GM12878 (cell line): ENCODE measurements around the gene MDFIC. TPM values are rescaled to one million over a fixed set of nuclear protein-coding genes. Genes with fewer than 3 reads are reported as not detected.
A peak's percentile ranks its signal among the peaks of the same experiment; 100 is the strongest.

Source experiments
- ATAC-seq: fragments of 200-7000 bp; cut with Tn5 transposase; 3 replicates; pipeline ENCODE4 v1.9.1; 2020; ENCODE audit warnings: mild to moderate bottlenecking, moderate library complexity
- BruUV-seq: library from RNA; stranded (reverse); fragments of 400-500 nt; replicated peaks from 2 replicates; lab custom pipeline; 2021; lab: Mats Ljungman, UMichigan
- CTCF ChIA-PET: fragments of 300-600 bp; sonication (Branson Sonifier 250); formaldehyde crosslinking; extraction: SDS; loops from one replicate; lab custom pipeline; 2021; ENCODE audit warnings: inconsistent platforms; lab: Yijun Ruan, JAX
- POLR2A ChIA-PET: fragments of 350-600 bp; formaldehyde crosslinking; extraction: SDS; loops from one replicate; lab custom pipeline; 2021; ENCODE audit warnings: inconsistent platforms; lab: Charles Lee
- RAD21 ChIA-PET: fragments of 300-600 bp; sonication (Branson Sonifier 250); formaldehyde crosslinking; loops from one replicate; lab custom pipeline; 2023; ENCODE audit warnings: antibody characterized with exemption; ENCODE audit not compliant: unreplicated experiment; lab: Charles Lee
- SMC1A ChIA-PET: fragments of 300-600 bp; sonication (Branson Sonifier 250); formaldehyde crosslinking; loops from one replicate; lab custom pipeline; 2023; ENCODE audit not compliant: unreplicated experiment, uncharacterized antibody; lab: Charles Lee
- DNase-seq: peaks from one replicate; pipeline ENCODE4 v3.0.0-alpha.2; 2011; ENCODE audit warnings: low read depth, low spot score
- FAIRE-seq: peaks from 3 replicates; lab custom pipeline; 2011; peaks lifted over from hg19 to GRCh38; lab: Jason Lieb, UNC
- H2AFZ ChIP-seq: 2 replicates; pipeline ENCODE4 v1.6.0; 2011; ENCODE audit warnings: low read depth, low read length, control low read depth; ENCODE audit not compliant: control insufficient read depth
- H3K27ac ChIP-seq: 2 replicates; pipeline ENCODE4 v1.5.1; 2011; ENCODE audit warnings: control low read depth; ENCODE audit not compliant: control insufficient read depth, insufficient read depth
- H3K27me3 ChIP-seq, 2 experiments: replicated peaks in 1 of 2; 2 replicates each; pipeline versions ENCODE4 v1.6.0 to v1.6.1; 2011; ENCODE audit warnings: low read length in 1 of 2; ENCODE audit not compliant: control insufficient read depth in 2 of 2, insufficient read depth in 2 of 2
- H3K36me3 ChIP-seq, 2 experiments: 2 replicates each; pipeline ENCODE4 v1.5.1; 2011; ENCODE audit warnings: low read length in 1 of 2; ENCODE audit not compliant: control insufficient read depth in 2 of 2, insufficient read depth in 2 of 2
- H3K4me1 ChIP-seq: 2 replicates; pipeline ENCODE4 v1.6.1; 2011; ENCODE audit warnings: mild to moderate bottlenecking, low read length, moderate library complexity, mixed read lengths; ENCODE audit not compliant: control insufficient read depth, insufficient read depth
- H3K4me2 ChIP-seq: 2 replicates; pipeline ENCODE4 v1.6.0; 2011; ENCODE audit warnings: control low read depth; ENCODE audit not compliant: control insufficient read depth, insufficient read depth
- H3K4me3 ChIP-seq: fragments of 200-600 bp; sonication (generic); 2 replicates; pipeline ENCODE4 v1.5.1; 2016
- H3K79me2 ChIP-seq: 2 replicates; pipeline ENCODE4 v1.6.0; 2011; ENCODE audit warnings: low read length; ENCODE audit not compliant: control insufficient read depth, insufficient read depth
- H3K9ac ChIP-seq: 2 replicates; pipeline ENCODE4 v1.8.0; 2011; ENCODE audit warnings: low read length, control low read depth, mixed read lengths; ENCODE audit not compliant: control insufficient read depth, insufficient read depth
- H3K9me3 ChIP-seq: replicated peaks from 3 replicates; pipeline ENCODE4 v1.5.1; 2011; ENCODE audit warnings: mild to moderate bottlenecking, low read length; ENCODE audit not compliant: control insufficient read depth, insufficient read depth
- H4K20me1 ChIP-seq: 2 replicates; pipeline ENCODE4 v1.6.0; 2011; ENCODE audit not compliant: control insufficient read depth, insufficient read depth
- ATF2 ChIP-seq: IDR thresholded peaks from 2 replicates; pipeline ENCODE4 v1.6.1; 2012; ENCODE audit warnings: low read length, inconsistent platforms
- BCL3 ChIP-seq: IDR thresholded peaks from 2 replicates; pipeline ENCODE4 v1.6.1; 2011; ENCODE audit warnings: borderline replicate concordance, low read depth, mild to moderate bottlenecking, moderate library complexity, low read length; ENCODE audit not compliant: insufficient read depth, poor library complexity, severe bottlenecking
- CHD4 ChIP-seq: fragments of 200-600 bp; sonication (generic); IDR thresholded peaks from 2 replicates; pipeline ENCODE4 v1.6.1; 2016; ENCODE audit warnings: mild to moderate bottlenecking
- CREM ChIP-seq: IDR thresholded peaks from 2 replicates; pipeline ENCODE4 v1.6.1; 2014; ENCODE audit warnings: antibody characterized with exemption, low read depth
- EED ChIP-seq: sonication (generic); IDR thresholded peaks from 2 replicates; pipeline ENCODE4 v1.6.1; 2016; ENCODE audit warnings: antibody characterized with exemption, low read depth
- EGR1 ChIP-seq, 2 experiments: IDR thresholded peaks; 1 replicate in 1 of 2; 2 replicates in 1 of 2; pipeline ENCODE4 v1.6.1; 2011 to 2012; ENCODE audit warnings: low read depth in 2 of 2, low read length in 2 of 2, borderline replicate concordance in 1 of 2, mild to moderate bottlenecking in 1 of 2, moderate library complexity in 1 of 2
- ETV6 ChIP-seq, 2 experiments: fragments of 450-650 bp in 1 of 2; IDR thresholded peaks in 1 of 2; conservative IDR thresholded peaks in 1 of 2; 2 replicates each; pipeline ENCODE4 v1.6.1; 2014; ENCODE audit warnings: antibody characterized with exemption in 1 of 2, borderline replicate concordance in 1 of 2, low read depth in 1 of 2, mild to moderate bottlenecking in 1 of 2, moderate library complexity in 1 of 2
- FOXM1 ChIP-seq: IDR thresholded peaks from 2 replicates; pipeline ENCODE4 v1.6.1; 2012; ENCODE audit warnings: low read depth, mild to moderate bottlenecking, inconsistent platforms, low read length, moderate library complexity
- JUNB ChIP-seq: IDR thresholded peaks from 2 replicates; pipeline ENCODE4 v1.6.1; 2016; ENCODE audit warnings: antibody characterized with exemption, mild to moderate bottlenecking
- NFIC ChIP-seq: IDR thresholded peaks from 2 replicates; pipeline ENCODE4 v1.6.1; 2012; ENCODE audit warnings: low read depth, mild to moderate bottlenecking, inconsistent platforms, low read length, moderate library complexity
- PBX3 ChIP-seq: IDR thresholded peaks from 2 replicates; pipeline ENCODE4 v1.6.1; 2011; ENCODE audit warnings: mild to moderate bottlenecking, low read depth, low read length, moderate library complexity; ENCODE audit not compliant: insufficient replicate concordance
- RUNX3 ChIP-seq: IDR thresholded peaks from 2 replicates; pipeline ENCODE4 v1.6.1; 2012; ENCODE audit warnings: low read length, inconsistent platforms
- SKIL ChIP-seq: fragments of 450-650 bp; IDR thresholded peaks from 2 replicates; pipeline ENCODE4 v1.6.1; 2017; ENCODE audit warnings: mild to moderate bottlenecking, low read depth, inconsistent platforms; ENCODE audit not compliant: poor library complexity, severe bottlenecking
- SMAD5 ChIP-seq: IDR thresholded peaks from 2 replicates; pipeline ENCODE4 v1.6.1; 2016; ENCODE audit warnings: antibody characterized with exemption, low read depth
- ZBED1 ChIP-seq: IDR thresholded peaks from 2 replicates; pipeline ENCODE4 v1.6.1; 2016; ENCODE audit warnings: borderline replicate concordance
- ZSCAN29 ChIP-seq: fragments of 450-650 bp; IDR thresholded peaks from 2 replicates; pipeline ENCODE4 v1.6.1; 2017; ENCODE audit warnings: mild to moderate bottlenecking, moderate library complexity
- WGBS: methylation state at CpG from one replicate; pipeline ENCODE4 v1.1.6; 2016; ENCODE audit warnings: low lambda C conversion rate; ENCODE audit not compliant: insufficient replicate concordance, insufficient coverage; ENCODE audit errors: missing lambda C conversion rate; 5-methylcytosine and 5-hydroxymethylcytosine counted together
- in situ Hi-C: fragments of 300-500 bp; cut with MboI; formaldehyde crosslinking; loops from 9 replicates; pipeline ENCODE4 v1.14.3; 2018; ENCODE audit warnings: mixed read lengths
- intact Hi-C: fragments of 100-400 bp; cut with micrococcal nuclease; formaldehyde crosslinking; loops from one replicate; pipeline ENCODE4 v1.14.2; 2022; ENCODE audit not compliant: unreplicated experiment
- polyA plus RNA-seq, 11 experiments: library from polyadenylated mRNA; depleted of rRNA in 4 of 11; unstranded in 6 of 11; stranded (reverse) in 5 of 11; fragments of >200 nt; fragmentation: Nextera tagmentation in 4 of 11; fragmentation: Illumina TruSeq in 1 of 11; extraction: Ambion mirVana in 4 of 11; extraction: Trizol in 1 of 11; gene quantifications; 1 replicate in 1 of 11; 2 replicates in 10 of 11; pipeline versions ENCODE4 v1.2.1 to v1.2.3, GENCODE V29; 2011 to 2016; ENCODE audit warnings: inconsistent platforms in 2 of 11, missing spikeins in 2 of 11, low read depth in 1 of 11
- total RNA-seq, 4 experiments: library from RNA; depleted of rRNA in 3 of 4; stranded (reverse); fragments of >200 nt in 3 of 4; fragmentation: Illumina TruSeq in 1 of 4; extraction: Trizol in 1 of 4; gene quantifications; 2 replicates each; pipeline versions ENCODE4 v1.2.1 to v1.2.3, GENCODE V29; 2013 to 2021

The MDFIC gene
- total and polyA plus RNA-seq, 10 of the 15 experiments (the other 5 are each of a cell fraction or from before 2014, with no cell fraction given), result 7.3 to 58.4 (median 40.0) TPM

- no peak for TF ChIP-seq EGR1 (IDR thresholded peaks at IDR 0.05; ENCODE audit: borderline replicate concordance in 1 of 2, low read depth in 2 of 2, low read length in 2 of 2)
- TF ChIP-seq CHD4, result no peak
- TF ChIP-seq SKIL, result no peak
- no peak for TF ChIP-seq PBX3
- no peak for TF ChIP-seq SMAD5
These were observed 4.6 kb upstream of the MDFIC start (continued) for GRCh38 chr7:114917211-114917839.

GRCh38 chr7:114919587-114919986, 2.3 kb upstream of the MDFIC start:
- no peak for FAIRE-seq
- DNase-seq, result no peak
- SMC1A ChIA-PET, result interaction anchor here (1.0 to 8.9 kb wide), 5 partner anchors 12 to 68 kb away, joined by 3 to 122 read pairs (median 3); no protein-coding TSS in a partner anchor
- Histone ChIP-seq H3K27ac (peak overlapping the region; percentile 95), H4K20me1 (no peaks in the 10 kb centered on the region), H3K9me3 (no peaks in the 10 kb centered on the region), H3K4me1 (peaks cover 22% of the 10 kb centered on the region), H3K36me3 (no peaks in the 10 kb centered on the region), H3K9ac (no peak overlapping the region), H2AFZ (peak overlapping the region; percentile 73), H3K27me3 (no peaks in the 10 kb centered on the region), H3K4me3 (peak overlapping the region; percentile 29; the same call in 1 of the 2 replicates), H3K79me2 (peaks cover 47% of the 10 kb centered on the region), H3K4me2 (peak overlapping the region; percentile 88)
- RAD21 ChIA-PET, result interaction anchor here (0.8 to 2.0 kb wide), 5 partner anchors 10 to 55 kb away, joined by 3 to 10 read pairs (median 4); no protein-coding TSS in a partner anchor
- WGBS, result 0% methylated on average over 3 of the region's 3 CpGs
- no peak for ATAC-seq
- intact Hi-C loops, result no loop called here
- in situ Hi-C loops, result no loop called here
- POLR2A ChIA-PET, result interaction anchor here (1.8 kb wide), 1 partner anchor 13 kb away, joined by 8 read pairs; no protein-coding TSS in a partner anchor
- BruUV-seq, result no TSS peak
- CTCF ChIA-PET, result interaction anchor here (1.2 to 3.5 kb wide), 2 partner anchors 13 to 16 kb away, joined by 3 to 19 read pairs; no protein-coding TSS in a partner anchor
- TF ChIP-seq CREM (peak; percentile 46; the same call in 1 of the 2 replicates), ETV6 (conservative IDR thresholded peaks at IDR 0.05 in 1 of 2, IDR thresholded peaks at IDR 0.05 in 1 of 2; ENCODE audit: borderline replicate concordance in 1 of 2, low read depth in 1 of 2) (0 out of 4 replicates have a peak, but pooled peaks of 1 of the 2 experiments have one; percentile 24), ZBED1 (no peak), BCL3 (peak; percentile 9), EED (peak; percentile 85), NFIC (peak; percentile 69; the same call in 1 of the 2 replicates), ZSCAN29 (no peak), RUNX3 (peak; percentile 7; the same call in 1 of the 2 replicates), FOXM1 (peak; percentile 67; the same call in 1 of the 2 replicates), JUNB (peak; percentile 43), ATF2 (peak; percentile 24)
